ENCODE data around the gene GNB4.

DNA sequence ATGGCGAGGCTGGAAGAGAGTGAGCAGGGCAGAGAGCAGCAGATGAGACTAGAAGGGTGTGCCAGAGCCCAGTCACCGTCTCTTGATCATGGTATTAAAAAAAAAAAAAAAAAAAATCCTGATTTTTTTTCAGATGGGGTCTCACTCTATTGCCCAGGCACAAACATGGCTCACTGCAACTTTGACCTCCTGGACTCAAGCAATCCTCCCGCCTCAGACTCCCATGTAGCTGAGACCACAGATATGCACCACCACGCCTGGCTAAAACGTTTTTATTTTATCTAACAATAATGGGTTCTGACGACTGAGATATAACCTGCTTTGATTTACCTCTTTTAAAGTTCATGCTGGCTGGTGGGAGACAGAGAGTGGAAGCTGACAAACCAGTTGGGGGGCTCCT, 4.0 kb downstream of the GNB4 start:
- TF ChIP-seq, protein P1, sequence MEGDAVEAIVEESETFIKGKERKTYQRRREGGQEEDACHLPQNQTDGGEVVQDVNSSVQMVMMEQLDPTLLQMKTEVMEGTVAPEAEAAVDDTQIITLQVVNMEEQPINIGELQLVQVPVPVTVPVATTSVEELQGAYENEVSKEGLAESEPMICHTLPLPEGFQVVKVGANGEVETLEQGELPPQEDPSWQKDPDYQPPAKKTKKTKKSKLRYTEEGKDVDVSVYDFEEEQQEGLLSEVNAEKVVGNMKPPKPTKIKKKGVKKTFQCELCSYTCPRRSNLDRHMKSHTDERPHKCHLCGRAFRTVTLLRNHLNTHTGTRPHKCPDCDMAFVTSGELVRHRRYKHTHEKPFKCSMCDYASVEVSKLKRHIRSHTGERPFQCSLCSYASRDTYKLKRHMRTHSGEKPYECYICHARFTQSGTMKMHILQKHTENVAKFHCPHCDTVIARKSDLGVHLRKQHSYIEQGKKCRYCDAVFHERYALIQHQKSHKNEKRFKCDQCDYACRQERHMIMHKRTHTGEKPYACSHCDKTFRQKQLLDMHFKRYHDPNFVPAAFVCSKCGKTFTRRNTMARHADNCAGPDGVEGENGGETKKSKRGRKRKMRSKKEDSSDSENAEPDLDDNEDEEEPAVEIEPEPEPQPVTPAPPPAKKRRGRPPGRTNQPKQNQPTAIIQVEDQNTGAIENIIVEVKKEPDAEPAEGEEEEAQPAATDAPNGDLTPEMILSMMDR (IDR thresholded peaks at IDR 0.05) = no peak
- no peak for TF ChIP-seq EZH2 (IDR thresholded peaks at IDR 0.05; ENCODE audit: borderline replicate concordance, insufficient read depth, low read depth, low read length, poor library complexity, severe bottlenecking)

All from B cell (primary cell).